ENCODE results near the gene EIF4H. TPM values are rescaled to one million over a fixed set of nuclear protein-coding genes. Genes with fewer than 3 reads are reported as not detected.

The EIF4H gene
- polyA plus RNA-seq (2013) = 240 and 241 TPM in 2 replicates

- peak; percentile 87 to 98 for DNase-seq
- H4K12ac ChIP-seq (ENCODE audit: low read depth, low read length) = peak within 1 kb of the TSS; percentile 97
- H3K4me3 ChIP-seq (ENCODE audit: low read depth, low read length) = peak within 1 kb of the TSS; percentile 96
- peak within 1 kb of the TSS; percentile 81 for H3K27ac ChIP-seq (ENCODE audit: low read depth, low read length)
- peaks cover 8 to 9% of the 10 kb centered on the region in 2 experiments for H3K4me1 ChIP-seq (ENCODE audit: control insufficient read depth in 1 of 2, insufficient read depth in 2 of 2, low read length in 2 of 2)
- peak within 1 kb of the TSS; percentile 73 for H2AFZ ChIP-seq (ENCODE audit: insufficient read depth, low read length, poor library complexity)
- H3K79me1 ChIP-seq (ENCODE audit: low read length) = peaks cover 13% of the 10 kb centered on the region
- H4K8ac ChIP-seq (ENCODE audit: low read depth, low read length) = peak within 1 kb of the TSS; percentile 99
- peak within 1 kb of the TSS; percentile 95 for H3K4me2 ChIP-seq (ENCODE audit: low read length)
- no CpG with 5 or more reads among the region's 95 CpGs for WGBS (ENCODE audit: extremely low coverage, insufficient coverage, insufficient read length)
- H2BK12ac ChIP-seq (ENCODE audit: low read length) = peak within 1 kb of the TSS; percentile 28
- H3K23ac ChIP-seq (ENCODE audit: low read length) = no peak within 1 kb of the TSS
- peak within 1 kb of the TSS; percentile 100 for H3K4ac ChIP-seq (ENCODE audit: low read depth, low read length)
- H3K79me2 ChIP-seq (ENCODE audit: control insufficient read depth, insufficient read depth, low read length, poor library complexity) = peaks cover 32% of the 10 kb centered on the region
- H2BK5ac ChIP-seq (ENCODE audit: low read depth, low read length, poor library complexity) = peak within 1 kb of the TSS; percentile 90
- no peaks in the 10 kb centered on the region for H3K9me3 ChIP-seq (ENCODE audit: insufficient read depth, low read depth, low read length)
- peak within 1 kb of the TSS; percentile 100 for H2AK5ac ChIP-seq (ENCODE audit: low read length)
- peak within 1 kb of the TSS; percentile 92 for H3K9ac ChIP-seq (ENCODE audit: low read length)
- H3K27me3 ChIP-seq (ENCODE audit: insufficient read depth, low read length) = no peaks in the 10 kb centered on the region
- H2BK120ac ChIP-seq (ENCODE audit: insufficient read depth, low read length, poor library complexity) = peak within 1 kb of the TSS; percentile 96
- peaks cover 4 to 15% of the 10 kb centered on the region in 2 experiments for H3K36me3 ChIP-seq (ENCODE audit: control insufficient read depth in 1 of 2, insufficient read depth in 2 of 2, low read length in 2 of 2)
- H3K14ac ChIP-seq (ENCODE audit: low read length) = peak within 1 kb of the TSS; percentile 100
- peak within 1 kb of the TSS; percentile 98 for H4K91ac ChIP-seq (ENCODE audit: low read depth, low read length)
- H3K18ac ChIP-seq (ENCODE audit: low read length) = peak within 1 kb of the TSS; percentile 99
Observed at GRCh38 chr7:74173866-74174605, at the start of gene EIF4H. EIF4H (plus strand) TSS chr7:74174356; CDS start chr7:74174384, 28 bp downstream.

- H3K9me3 ChIP-seq (ENCODE audit: insufficient read depth, low read depth, low read length) = peaks cover 2% of the 10 kb centered on the region
- H3K18ac ChIP-seq (ENCODE audit: low read length) = no peak overlapping the region
- no peak overlapping the region for H2AFZ ChIP-seq (ENCODE audit: insufficient read depth, low read length, poor library complexity)
- H4K8ac ChIP-seq (ENCODE audit: low read depth, low read length) = no peak overlapping the region
- no peaks in the 10 kb centered on the region for H3K4me1 ChIP-seq (ENCODE audit: control insufficient read depth in 1 of 2, insufficient read depth in 2 of 2, low read length in 2 of 2)
- H2BK120ac ChIP-seq (ENCODE audit: insufficient read depth, low read length, poor library complexity) = no peak overlapping the region
- no peak overlapping the region for H3K4me3 ChIP-seq (ENCODE audit: low read depth, low read length)
- no peak overlapping the region for H2BK5ac ChIP-seq (ENCODE audit: low read depth, low read length, poor library complexity)
- no peak overlapping the region for H3K4me2 ChIP-seq (ENCODE audit: low read length)
- no peak overlapping the region for H3K14ac ChIP-seq (ENCODE audit: low read length)
- H3K23ac ChIP-seq (ENCODE audit: low read length) = no peak overlapping the region
- H3K4ac ChIP-seq (ENCODE audit: low read depth, low read length) = no peak overlapping the region
- no peaks in the 10 kb centered on the region for H3K27me3 ChIP-seq (ENCODE audit: insufficient read depth, low read length)
- H3K79me2 ChIP-seq (ENCODE audit: control insufficient read depth, insufficient read depth, low read length, poor library complexity) = no peaks in the 10 kb centered on the region
- no peak overlapping the region for H3K27ac ChIP-seq (ENCODE audit: low read depth, low read length)
- DNase-seq = no peak
- no CpG with 5 or more reads among the region's 12 CpGs for WGBS (ENCODE audit: extremely low coverage, insufficient coverage, insufficient read length)
- no peak overlapping the region for H2AK5ac ChIP-seq (ENCODE audit: low read length)
- H3K79me1 ChIP-seq (ENCODE audit: low read length) = no peaks in the 10 kb centered on the region
- H3K36me3 ChIP-seq (ENCODE audit: control insufficient read depth in 1 of 2, insufficient read depth in 2 of 2, low read length in 2 of 2) = peaks cover 6% of the 10 kb centered on the region in 2 experiments
- H2BK12ac ChIP-seq (ENCODE audit: low read length) = no peak overlapping the region
- H4K91ac ChIP-seq (ENCODE audit: low read depth, low read length) = no peak overlapping the region
- H4K12ac ChIP-seq (ENCODE audit: low read depth, low read length) = no peak overlapping the region
- no peak overlapping the region for H3K9ac ChIP-seq (ENCODE audit: low read length)
Observed at GRCh38 chr7:74126220-74126880, 47.8 kb upstream of the EIF4H start.

GRCh38 chr7:74129887-74130286 is 44.3 kb upstream of the EIF4H start:
- Histone ChIP-seq H3K14ac (ENCODE audit: low read length) (no peak overlapping the region), H4K12ac (ENCODE audit: low read depth, low read length) (no peak overlapping the region), H3K4ac (ENCODE audit: low read depth, low read length) (no peak overlapping the region), H3K27me3 (ENCODE audit: insufficient read depth, low read length) (no peaks in the 10 kb centered on the region), H2AK5ac (ENCODE audit: low read length) (no peak overlapping the region), H2BK120ac (ENCODE audit: insufficient read depth, low read length, poor library complexity) (no peak overlapping the region), H3K36me3 (ENCODE audit: control insufficient read depth in 1 of 2, insufficient read depth in 2 of 2, low read length in 2 of 2) (no peaks in the 10 kb centered on the region), H4K8ac (ENCODE audit: low read depth, low read length) (no peak overlapping the region), H2BK12ac (ENCODE audit: low read length) (no peak overlapping the region), H4K91ac (ENCODE audit: low read depth, low read length) (no peak overlapping the region), H3K4me3 (ENCODE audit: low read depth, low read length) (no peak overlapping the region), H3K9ac (ENCODE audit: low read length) (no peak overlapping the region), H3K4me2 (ENCODE audit: low read length) (no peak overlapping the region), H2BK5ac (ENCODE audit: low read depth, low read length, poor library complexity) (no peak overlapping the region), H3K79me2 (ENCODE audit: control insufficient read depth, insufficient read depth, low read length, poor library complexity) (no peaks in the 10 kb centered on the region), H3K79me1 (ENCODE audit: low read length) (peaks cover 2% of the 10 kb centered on the region), H3K4me1 (ENCODE audit: control insufficient read depth in 1 of 2, insufficient read depth in 2 of 2, low read length in 2 of 2) (peaks cover 6 to 14% of the 10 kb centered on the region in 2 experiments), H3K18ac (ENCODE audit: low read length) (no peak overlapping the region), H2AFZ (ENCODE audit: insufficient read depth, low read length, poor library complexity) (no peak overlapping the region), H3K9me3 (ENCODE audit: insufficient read depth, low read depth, low read length) (no peaks in the 10 kb centered on the region), H3K23ac (ENCODE audit: low read length) (no peak overlapping the region), H3K27ac (ENCODE audit: low read depth, low read length) (no peak overlapping the region)
- no CpG with 5 or more reads among the region's 2 CpGs for WGBS (ENCODE audit: extremely low coverage, insufficient coverage, insufficient read length)
- DNase-seq = no peak

- Histone ChIP-seq H2AK5ac (ENCODE audit: low read length) (no peak overlapping the region), H3K36me3 (ENCODE audit: control insufficient read depth in 1 of 2, insufficient read depth in 2 of 2, low read length in 2 of 2) (no peaks in the 10 kb centered on the region), H3K9ac (ENCODE audit: low read length) (no peak overlapping the region), H3K4me1 (ENCODE audit: control insufficient read depth in 1 of 2, insufficient read depth in 2 of 2, low read length in 2 of 2) (peaks cover 6 to 14% of the 10 kb centered on the region in 2 experiments), H4K12ac (ENCODE audit: low read depth, low read length) (no peak overlapping the region), H3K79me2 (ENCODE audit: control insufficient read depth, insufficient read depth, low read length, poor library complexity) (no peaks in the 10 kb centered on the region), H2BK12ac (ENCODE audit: low read length) (no peak overlapping the region), H2BK120ac (ENCODE audit: insufficient read depth, low read length, poor library complexity) (no peak overlapping the region), H3K4me3 (ENCODE audit: low read depth, low read length) (no peak overlapping the region), H3K79me1 (ENCODE audit: low read length) (peaks cover 2% of the 10 kb centered on the region), H3K9me3 (ENCODE audit: insufficient read depth, low read depth, low read length) (no peaks in the 10 kb centered on the region), H2AFZ (ENCODE audit: insufficient read depth, low read length, poor library complexity) (no peak overlapping the region), H3K14ac (ENCODE audit: low read length) (no peak overlapping the region), H3K18ac (ENCODE audit: low read length) (no peak overlapping the region), H3K4me2 (ENCODE audit: low read length) (no peak overlapping the region), H3K23ac (ENCODE audit: low read length) (no peak overlapping the region), H4K91ac (ENCODE audit: low read depth, low read length) (no peak overlapping the region), H4K8ac (ENCODE audit: low read depth, low read length) (no peak overlapping the region), H3K4ac (ENCODE audit: low read depth, low read length) (no peak overlapping the region), H3K27ac (ENCODE audit: low read depth, low read length) (no peak overlapping the region), H2BK5ac (ENCODE audit: low read depth, low read length, poor library complexity) (no peak overlapping the region), H3K27me3 (ENCODE audit: insufficient read depth, low read length) (no peaks in the 10 kb centered on the region)
- WGBS (ENCODE audit: extremely low coverage, insufficient coverage, insufficient read length) = no CpG with 5 or more reads among the region's 4 CpGs
- DNase-seq = no peak
Observed at GRCh38 chr7:74130518-74130917, 43.6 kb upstream of the EIF4H start.
